B cell (primary cell): ENCODE measurements around the gene SFT2D1. TPM values are rescaled to one million over a fixed set of nuclear protein-coding genes. Genes with fewer than 3 reads are reported as not detected.

Experiments
- ATAC-seq: fragments of 200-7000 bp; cut with Tn5 transposase; one replicate; pipeline ENCODE4 v1.10.0; 2021; ENCODE audit warnings: low read depth, mild to moderate bottlenecking, moderate number of reproducible peaks, moderate library complexity
- CTCF ChIA-PET: fragments of 350-600 bp; sonication (Branson Sonifier 250); formaldehyde crosslinking; loops from one replicate; lab custom pipeline; 2021; ENCODE audit warnings: antibody characterized with exemption, inconsistent platforms; lab: Charles Lee
- POLR2A ChIA-PET: fragments of 350-600 bp; sonication (Branson Sonifier 250); formaldehyde crosslinking; loops from one replicate; lab custom pipeline; 2021; ENCODE audit warnings: antibody characterized with exemption; lab: Charles Lee
- DNase-seq: peaks from one replicate; pipeline ENCODE4 v3.0.0; 2013
- H2AFZ ChIP-seq: 2 replicates; pipeline ENCODE4 v1.6.1; 2012; ENCODE audit warnings: mild to moderate bottlenecking, low read depth, low read length; ENCODE audit not compliant: insufficient read depth, poor library complexity, severe bottlenecking
- H3K27ac ChIP-seq, 2 donors: 1 replicate in 1 of 2; 2 replicates in 1 of 2; pipeline ENCODE4 v1.5.1; 2012 to 2013; ENCODE audit warnings: low read length in 2 of 2, mild to moderate bottlenecking in 2 of 2, moderate library complexity in 1 of 2
- H3K27me3 ChIP-seq, 4 experiments: fragments of 200-600 bp in 1 of 4; sonication (generic) in 1 of 4; replicated peaks in 1 of 4; 1 replicate in 2 of 4; 2 replicates in 2 of 4; pipeline versions ENCODE4 v1.6.1 to v1.7.0; 2013 to 2016; ENCODE audit warnings: low read length in 3 of 4, mild to moderate bottlenecking in 2 of 4, mixed read lengths in 1 of 4, moderate library complexity in 1 of 4; ENCODE audit not compliant: insufficient read depth in 4 of 4, control insufficient read depth in 3 of 4; ENCODE audit errors: control extremely low read depth in 1 of 4
- H3K36me3 ChIP-seq, 2 experiments: replicated peaks in 1 of 2; 1 replicate in 1 of 2; 2 replicates in 1 of 2; pipeline versions ENCODE4 v1.6.1 to v1.7.1; 2013; ENCODE audit warnings: low read length in 1 of 2; ENCODE audit not compliant: insufficient read depth in 2 of 2, control insufficient read depth in 1 of 2; ENCODE audit errors: control extremely low read depth in 1 of 2, extremely low read depth in 1 of 2
- H3K4me1 ChIP-seq, 2 donors: fragments of 200-600 bp in 1 of 2; sonication (generic) in 1 of 2; 1 replicate in 1 of 2; 2 replicates in 1 of 2; pipeline versions ENCODE4 v1.5.1 to v1.6.1; 2013 to 2017; ENCODE audit warnings: low read length in 2 of 2; ENCODE audit not compliant: control insufficient read depth in 2 of 2, insufficient read depth in 2 of 2
- H3K4me2 ChIP-seq: replicated peaks from 2 replicates; pipeline ENCODE3; 2012; ENCODE audit warnings: mild to moderate bottlenecking, low read depth, low read length; ENCODE audit not compliant: poor library complexity, severe bottlenecking
- H3K4me3 ChIP-seq, 5 experiments: fragments of 200-600 bp in 1 of 5; sonication (generic) in 1 of 5; 1 replicate in 3 of 5; 2 replicates in 2 of 5; pipeline versions ENCODE4 v1.5.1 to v1.7.0; 2011 to 2016; ENCODE audit warnings: low read length in 4 of 5, mild to moderate bottlenecking in 4 of 5, low read depth in 2 of 5, control low read depth in 1 of 5, moderate library complexity in 1 of 5; ENCODE audit not compliant: insufficient read depth in 1 of 5; ENCODE audit errors: control extremely low read depth in 1 of 5, extremely low read depth in 1 of 5
- H3K79me2 ChIP-seq: fragments of 200-600 bp; sonication (generic); one replicate; pipeline ENCODE4 v1.6.0; 2016; ENCODE audit warnings: low read length; ENCODE audit not compliant: control insufficient read depth, insufficient read depth
- H3K9ac ChIP-seq: fragments of 200-600 bp; sonication (generic); 2 replicates; pipeline ENCODE4 v1.6.1; 2017; ENCODE audit warnings: mild to moderate bottlenecking, low read length, moderate library complexity
- H3K9me3 ChIP-seq, 3 donors: one replicate each; pipeline versions ENCODE4 v1.6.1 to v1.7.1; 2013; ENCODE audit warnings: low read length in 2 of 3; ENCODE audit not compliant: control insufficient read depth in 2 of 3, insufficient read depth in 1 of 3; ENCODE audit errors: control extremely low read depth in 1 of 3
- H4K20me1 ChIP-seq: 2 replicates; pipeline ENCODE4 v1.6.0; 2012; ENCODE audit warnings: mild to moderate bottlenecking, low read length; ENCODE audit not compliant: insufficient read depth, control insufficient read depth, poor library complexity, severe bottlenecking
- H3K27ac Mint-ChIP-seq: one replicate; pipeline ENCODE4 v1.8.0; 2021; ENCODE audit warnings: mixed read lengths
- H3K27me3 Mint-ChIP-seq: one replicate; pipeline ENCODE4 v1.8.0; 2021; ENCODE audit warnings: mixed read lengths
- H3K4me1 Mint-ChIP-seq: one replicate; pipeline ENCODE4 v1.8.0; 2021; ENCODE audit warnings: mixed read lengths
- H3K4me3 Mint-ChIP-seq: one replicate; pipeline ENCODE4 v1.8.0; 2021; ENCODE audit warnings: mixed read lengths
- H3K9me3 Mint-ChIP-seq: one replicate; pipeline ENCODE4 v1.8.0; 2022; ENCODE audit warnings: mixed read lengths; ENCODE audit not compliant: insufficient read depth
- EZH2 ChIP-seq: IDR thresholded peaks from 2 replicates; pipeline ENCODE4 v1.6.1; 2012; ENCODE audit warnings: borderline replicate concordance, low read depth, mild to moderate bottlenecking, moderate library complexity, low read length; ENCODE audit not compliant: insufficient read depth, poor library complexity, severe bottlenecking
- WGBS: methylation state at CpG from one replicate; pipeline ENCODE4 v1.1.5; 2013; ENCODE audit warnings: missing lambda C conversion rate; ENCODE audit not compliant: insufficient coverage; 5-methylcytosine and 5-hydroxymethylcytosine counted together
- intact Hi-C: fragments of 100-400 bp; cut with micrococcal nuclease; formaldehyde crosslinking; loops from one replicate; pipeline ENCODE4 v1.10.0; 2022
- polyA plus RNA-seq: library from polyadenylated mRNA; depleted of rRNA; stranded (reverse); fragments of >200 nt; gene quantifications from 2 replicates; pipeline ENCODE4 v1.2.3, GENCODE V29; 2012
- total RNA-seq, 2 donors: library from RNA; stranded (reverse); fragments of 120-200 nt in 1 of 2; gene quantifications; 1 replicate in 1 of 2; 2 replicates in 1 of 2; pipeline versions ENCODE4 v1.2.3 to v1.2.4, GENCODE V29; 2013 to 2022
- TF ChIP-seq, protein P1 (sequence below): fragments of 200-600 bp; IDR thresholded peaks from one replicate; pipeline ENCODE4 v1.8.0; 2022; ENCODE audit warnings: antibody characterized with exemption, mild to moderate bottlenecking

Gene SFT2D1
- total and polyA plus RNA-seq, 2 donors (not counting 1 experiment from before 2014, with no cell fraction given) = 38.2 to 59.0 TPM

DNA sequence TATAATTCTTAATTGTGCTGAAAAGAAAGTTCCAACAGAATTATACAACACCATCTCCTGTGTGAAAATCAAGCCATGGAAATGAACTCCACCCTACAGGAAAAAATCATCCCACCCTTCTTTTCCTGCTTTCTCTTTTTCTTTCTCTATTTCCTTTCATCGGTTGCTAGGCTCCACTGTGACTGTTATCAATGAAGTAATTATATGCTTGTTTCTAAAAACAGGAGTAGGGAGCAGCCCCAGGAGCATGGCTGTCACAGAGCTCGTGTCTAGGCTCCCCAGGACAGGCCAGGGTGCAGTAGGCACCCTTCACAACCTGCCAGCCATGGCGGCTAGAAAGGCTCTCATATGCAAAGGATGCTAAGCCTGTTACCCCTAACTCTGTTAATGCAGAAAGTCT is 27.4 kb upstream of the SFT2D1 start:
- H3K4me1 ChIP-seq = no peaks in the 10 kb centered on the region
- H3K4me3 ChIP-seq = no peak overlapping the region
- ATAC-seq (no peak), DNase-seq (no peak)
- H4K20me1 ChIP-seq = no peaks in the 10 kb centered on the region
- no peak overlapping the region for H3K9ac ChIP-seq
- no peak overlapping the region for H2AFZ ChIP-seq
- CTCF ChIA-PET = no interaction called here
- H3K27ac ChIP-seq = no peak overlapping the region
- H3K4me1 Mint-ChIP-seq = no peaks in the 10 kb centered on the region
- POLR2A ChIA-PET = no interaction called here
- no peaks in the 10 kb centered on the region for H3K27me3 Mint-ChIP-seq
- intact Hi-C loops = no loop called here
- H3K79me2 ChIP-seq = no peaks in the 10 kb centered on the region
- H3K27me3 ChIP-seq = no peaks in the 10 kb centered on the region
- no peak overlapping the region for H3K27ac Mint-ChIP-seq
- no peak overlapping the region for H3K4me2 ChIP-seq
- no peaks in the 10 kb centered on the region for H3K9me3 ChIP-seq
- no peak for TF ChIP-seq EZH2
- TF ChIP-seq, protein P1, sequence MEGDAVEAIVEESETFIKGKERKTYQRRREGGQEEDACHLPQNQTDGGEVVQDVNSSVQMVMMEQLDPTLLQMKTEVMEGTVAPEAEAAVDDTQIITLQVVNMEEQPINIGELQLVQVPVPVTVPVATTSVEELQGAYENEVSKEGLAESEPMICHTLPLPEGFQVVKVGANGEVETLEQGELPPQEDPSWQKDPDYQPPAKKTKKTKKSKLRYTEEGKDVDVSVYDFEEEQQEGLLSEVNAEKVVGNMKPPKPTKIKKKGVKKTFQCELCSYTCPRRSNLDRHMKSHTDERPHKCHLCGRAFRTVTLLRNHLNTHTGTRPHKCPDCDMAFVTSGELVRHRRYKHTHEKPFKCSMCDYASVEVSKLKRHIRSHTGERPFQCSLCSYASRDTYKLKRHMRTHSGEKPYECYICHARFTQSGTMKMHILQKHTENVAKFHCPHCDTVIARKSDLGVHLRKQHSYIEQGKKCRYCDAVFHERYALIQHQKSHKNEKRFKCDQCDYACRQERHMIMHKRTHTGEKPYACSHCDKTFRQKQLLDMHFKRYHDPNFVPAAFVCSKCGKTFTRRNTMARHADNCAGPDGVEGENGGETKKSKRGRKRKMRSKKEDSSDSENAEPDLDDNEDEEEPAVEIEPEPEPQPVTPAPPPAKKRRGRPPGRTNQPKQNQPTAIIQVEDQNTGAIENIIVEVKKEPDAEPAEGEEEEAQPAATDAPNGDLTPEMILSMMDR = no peak
- no peak overlapping the region for H3K4me3 Mint-ChIP-seq
- H3K36me3 ChIP-seq = peaks cover 0 to 7% of the 10 kb centered on the region in 2 experiments
- no peaks in the 10 kb centered on the region for H3K9me3 Mint-ChIP-seq
- WGBS = 100% methylated on average over 1 of the region's 3 CpGs

DNA sequence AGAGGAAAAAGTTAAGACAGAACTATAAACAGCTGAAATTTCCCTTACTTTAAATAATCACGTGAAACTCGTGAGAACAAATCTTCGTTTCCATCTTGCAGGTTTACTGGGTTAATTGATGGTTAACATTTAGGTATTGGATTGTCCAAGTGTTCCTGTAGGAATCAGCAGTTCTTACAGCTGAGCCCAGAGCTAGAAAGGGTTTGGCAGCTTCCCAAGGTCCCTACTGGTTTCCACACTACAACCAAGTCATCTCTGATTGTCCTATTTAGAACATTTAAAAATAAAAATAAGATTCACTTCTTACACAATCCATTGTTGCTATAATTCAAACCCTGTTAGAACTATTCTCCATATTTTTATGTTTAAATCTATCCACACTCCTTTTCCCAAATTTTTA is 24.6 kb upstream of the SFT2D1 start:
- Histone ChIP-seq H3K9ac (no peak overlapping the region), H3K36me3 (peaks cover 0 to 25% of the 10 kb centered on the region in 2 experiments), H3K27me3 (no peaks in the 10 kb centered on the region), H3K9me3 (no peaks in the 10 kb centered on the region), H3K27ac (no peak overlapping the region), H3K4me2 (no peak overlapping the region), H4K20me1 (no peaks in the 10 kb centered on the region), H3K4me3 (no peak overlapping the region), H3K4me1 (no peaks in the 10 kb centered on the region), H2AFZ (no peak overlapping the region), H3K79me2 (no peaks in the 10 kb centered on the region)
- ATAC-seq = no peak
- DNase-seq = no peak
- Mint-ChIP-seq H3K9me3 (no peaks in the 10 kb centered on the region), H3K4me3 (no peak overlapping the region), H3K4me1 (no peaks in the 10 kb centered on the region), H3K27me3 (no peaks in the 10 kb centered on the region), H3K27ac (no peak overlapping the region)
- ChIA-PET POLR2A (no interaction called here), CTCF (interaction anchor here (1.4 kb wide), 2 partner anchors 14 to 32 kb away, joined by 3 to 5 read pairs; no protein-coding TSS in a partner anchor)
- intact Hi-C loops = no loop called here
- WGBS = no CpG with 5 or more reads among the region's 3 CpGs
- TF ChIP-seq, protein P1 = no peak
